GM19238 (cell line): Measurements from ENCODE around the gene PSMA7.
"Not testable (repeated sequence)": the region's sequence is repeated elsewhere in the genome, so short reads cannot be mapped to it uniquely, and the experiment has no call there.

Experiments used
- DNase-seq: peaks from one replicate; pipeline ENCODE4 v3.0.0; 2011; ENCODE audit warnings: low spot score; ENCODE audit not compliant: insufficient read length

Gene PSMA7

DNA sequence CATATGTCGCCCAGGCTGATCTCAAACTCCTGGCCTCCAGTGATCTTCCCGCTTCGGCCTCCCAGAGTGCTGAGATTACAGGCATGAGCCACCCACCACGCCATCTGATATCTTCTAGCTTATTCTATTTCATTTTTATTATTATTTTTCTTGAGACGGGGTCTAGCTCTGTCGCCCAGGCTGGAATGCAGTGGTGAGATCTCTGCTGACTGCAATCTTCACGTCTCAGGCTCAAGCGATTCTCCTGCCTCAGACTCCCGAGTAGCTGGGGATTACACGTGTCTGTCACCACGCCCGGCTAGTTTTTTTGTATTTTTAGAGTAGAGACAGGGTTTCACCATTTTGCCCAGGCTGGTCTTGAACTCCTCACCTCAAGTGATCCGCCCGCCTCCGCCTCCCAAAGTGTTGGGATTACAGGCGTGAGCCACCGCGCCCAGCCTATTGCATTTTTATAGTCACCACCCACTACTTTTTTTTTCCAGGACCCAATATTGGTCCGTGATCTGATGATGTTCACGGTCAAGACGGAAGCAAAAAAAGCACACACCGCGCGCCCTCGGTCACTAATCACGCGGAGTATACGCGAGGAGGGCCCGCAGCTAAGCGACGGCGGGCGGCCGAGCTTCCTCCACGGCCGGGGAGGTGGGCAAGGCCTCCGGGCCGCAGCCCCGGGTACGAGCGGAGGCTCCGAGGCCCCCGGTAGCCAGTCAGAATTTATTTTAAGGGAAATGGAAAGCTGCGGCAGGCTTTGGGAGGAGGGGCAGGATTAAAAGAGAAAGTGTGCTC, 22.0 kb downstream of the PSMA7 start:
- DNase-seq: no peak

DNA sequence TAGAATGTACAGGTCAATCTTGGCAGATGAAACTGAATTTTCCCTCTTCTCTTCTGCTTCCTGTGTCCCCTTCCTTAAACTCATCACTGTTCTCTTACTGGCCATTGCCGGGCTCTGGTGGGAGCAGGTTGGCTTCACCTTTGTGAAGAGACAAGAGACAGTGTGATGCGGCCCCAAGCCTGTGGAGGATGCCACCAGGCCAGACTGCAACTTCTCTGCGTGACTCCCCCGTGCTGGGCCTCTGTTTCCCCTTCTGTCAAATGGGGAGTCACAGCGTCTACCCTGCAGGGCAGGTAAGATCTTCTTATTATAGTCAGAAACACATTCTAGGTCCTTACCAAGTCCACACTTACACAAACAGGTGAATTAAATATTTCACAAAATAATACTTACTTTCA, 22.8 kb downstream of the PSMA7 start:
- DNase-seq: no peak

DNA sequence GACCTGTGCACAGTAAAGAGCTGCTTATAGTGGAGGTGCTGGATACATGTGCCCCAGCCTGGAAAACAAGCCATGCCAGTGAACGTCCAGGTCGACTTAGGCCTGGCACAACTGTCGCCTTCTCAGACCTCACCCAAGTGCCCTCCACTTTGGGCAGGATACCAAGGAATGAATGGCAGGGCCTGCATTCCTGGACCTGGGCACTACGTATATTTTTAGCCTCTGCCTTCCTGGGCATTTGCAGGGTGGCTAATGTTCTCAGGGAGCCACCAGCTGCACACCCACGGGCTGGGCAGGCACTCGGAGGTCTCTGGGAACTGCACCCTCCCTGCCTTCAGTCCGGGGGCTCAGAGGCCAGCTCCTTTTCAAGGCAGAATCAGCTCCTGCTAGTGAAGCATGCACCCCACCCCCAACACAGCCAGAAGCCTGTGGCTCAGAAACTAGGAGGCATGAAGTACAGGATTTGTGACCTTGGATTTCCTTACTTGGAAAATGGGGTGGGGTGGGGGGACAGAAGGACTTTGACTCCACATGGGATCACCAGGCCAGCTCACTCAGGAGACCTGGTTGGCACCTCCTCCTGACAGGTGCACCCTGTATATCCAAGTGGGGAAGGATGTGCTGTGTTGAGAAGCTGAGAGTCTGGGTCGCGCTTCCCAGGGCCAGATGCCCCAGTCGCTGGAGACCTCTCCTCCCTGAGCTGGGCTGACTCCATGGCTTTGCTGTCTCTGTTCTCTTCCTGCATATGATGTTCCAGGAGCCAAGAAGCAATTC, 23.4 kb downstream of the PSMA7 start:
- no peak for DNase-seq

DNA sequence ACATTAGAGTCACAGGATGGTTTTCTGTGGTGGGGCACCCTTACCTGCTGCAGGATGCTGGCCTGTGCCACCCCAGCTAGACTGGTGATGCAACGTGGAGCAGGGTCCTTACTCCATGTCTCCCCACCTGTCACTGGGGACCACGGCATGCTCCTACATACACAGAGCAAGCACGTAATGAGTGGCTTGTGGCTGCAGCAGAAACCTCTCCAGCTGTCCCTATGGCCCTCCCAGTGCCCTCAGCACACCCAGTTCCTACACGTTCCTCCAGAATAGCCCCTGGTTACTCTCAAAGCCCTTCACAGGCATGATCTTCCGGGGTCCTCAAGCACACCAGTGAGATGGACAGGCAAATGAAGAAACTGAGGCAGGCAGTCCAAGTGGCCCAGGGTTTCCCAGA, 24.1 kb downstream of the PSMA7 start:
- no peak for DNase-seq

DNA sequence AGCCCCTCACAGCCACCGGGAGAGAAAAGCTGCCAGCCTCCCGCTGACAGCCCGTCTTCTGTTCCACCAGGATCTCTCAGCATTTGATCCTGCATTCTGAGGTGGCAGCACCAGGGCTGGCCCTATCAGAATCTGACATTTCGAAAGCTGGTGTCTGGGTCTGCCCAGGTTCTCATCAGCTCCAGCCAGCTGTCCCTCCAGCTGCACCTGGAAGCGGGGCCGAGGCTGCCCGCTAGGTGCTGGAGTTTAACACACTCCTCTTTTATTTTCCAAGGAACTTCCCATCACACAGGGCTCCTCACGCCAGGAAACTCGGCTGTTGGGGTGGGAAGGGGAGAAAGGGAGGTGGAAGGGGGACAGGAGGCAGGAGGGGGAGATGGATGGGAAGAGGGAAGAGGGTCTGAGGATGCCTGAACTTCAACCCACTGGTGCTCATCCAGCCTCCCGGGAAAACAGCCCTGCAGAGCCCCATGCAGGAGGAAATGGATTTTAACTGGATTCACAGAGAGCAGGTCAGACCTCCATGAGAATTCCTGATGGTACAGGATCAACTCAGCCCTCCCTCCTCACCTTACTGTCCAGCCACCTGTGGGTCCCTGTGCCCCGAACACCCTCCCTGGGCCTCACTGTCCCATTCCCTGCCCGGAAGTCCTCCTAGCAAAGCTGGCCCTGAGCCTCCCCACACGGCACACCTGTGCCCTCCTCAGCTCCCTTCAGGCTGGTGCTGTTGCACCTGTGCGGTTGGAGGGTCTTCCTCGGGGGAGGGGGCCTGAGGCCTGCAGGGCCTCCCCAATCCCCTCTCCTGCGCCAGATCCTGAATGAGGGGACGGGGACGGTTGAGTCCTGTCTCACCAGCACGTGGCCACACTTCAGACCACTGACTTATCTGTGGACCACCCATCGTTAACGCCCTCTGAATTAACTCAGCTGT, 24.8 kb downstream of the PSMA7 start:
- no peak for DNase-seq

DNA sequence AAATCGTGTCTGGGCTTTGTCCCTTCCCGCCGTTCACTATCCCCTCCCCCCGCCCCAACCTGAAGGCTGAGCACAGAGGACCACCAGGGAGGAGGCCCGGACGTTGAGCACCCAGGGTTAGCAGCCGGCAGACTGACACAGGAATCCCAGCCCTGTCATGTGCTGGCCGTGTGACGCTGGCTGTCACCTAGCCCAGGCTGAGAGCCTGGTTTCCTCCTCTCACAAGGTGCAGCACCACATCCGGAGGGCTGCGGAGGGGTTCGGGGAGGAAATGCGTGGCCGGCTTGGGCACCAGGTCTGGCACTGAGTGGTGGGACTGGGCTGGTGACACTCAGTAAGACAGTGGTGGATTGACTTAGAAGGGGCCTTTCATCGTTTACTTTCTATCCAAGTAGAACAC, 25.5 kb downstream of the PSMA7 start:
- no peak for DNase-seq

DNA sequence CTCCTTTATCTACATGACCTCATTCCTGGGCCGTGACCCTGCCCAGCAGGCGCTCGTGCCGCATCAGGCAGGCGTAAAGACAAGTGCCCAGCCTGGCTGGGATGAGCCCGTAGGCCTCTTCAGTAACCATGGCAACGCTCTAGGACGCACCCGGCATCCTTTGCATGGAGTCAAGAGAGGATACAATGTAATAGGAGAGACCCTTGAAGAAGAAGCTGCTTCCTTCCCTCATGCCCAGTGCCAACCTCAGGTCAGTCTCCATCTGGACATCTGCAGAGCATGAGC, 25.9 kb downstream of the PSMA7 start:
- DNase-seq: no peak

DNA sequence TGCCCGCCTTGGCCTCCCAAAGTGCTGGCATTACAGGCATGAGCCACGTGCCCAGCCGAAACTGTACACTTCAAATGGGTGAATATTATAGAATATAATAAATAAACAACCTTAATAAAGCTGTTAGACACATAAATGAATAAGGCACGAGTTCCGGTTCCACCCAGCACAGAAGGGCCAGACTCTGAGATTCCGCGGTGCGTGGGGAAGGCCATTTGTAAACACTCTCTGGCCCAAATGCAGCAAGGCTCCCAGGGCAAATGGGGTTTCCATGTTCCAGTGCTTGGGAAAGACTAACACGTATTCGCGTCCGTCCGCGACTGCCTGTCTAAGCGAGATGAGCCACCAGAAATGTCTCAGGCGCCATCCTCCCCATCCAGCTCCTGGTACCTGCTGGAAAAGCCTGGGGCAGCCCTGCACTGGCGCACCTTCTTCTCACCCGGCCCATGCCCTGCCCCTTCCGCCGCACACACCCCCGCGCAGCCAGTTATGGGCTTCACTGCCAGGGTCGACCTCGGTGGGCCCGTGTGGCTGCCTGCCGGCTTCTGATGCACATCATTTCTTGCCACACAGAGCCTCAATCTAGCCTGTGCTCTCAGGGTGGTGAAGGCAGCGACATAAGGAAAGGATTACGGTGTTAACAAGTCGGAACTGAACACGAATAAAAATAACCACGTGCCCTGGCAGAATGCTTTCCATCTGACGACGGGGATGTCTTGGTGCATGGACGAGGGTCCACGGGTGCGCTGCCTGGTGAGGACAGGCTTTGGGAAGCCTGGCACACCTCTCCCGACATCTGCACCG, 26.4 kb downstream of the PSMA7 start:
- DNase-seq: no peak

DNA sequence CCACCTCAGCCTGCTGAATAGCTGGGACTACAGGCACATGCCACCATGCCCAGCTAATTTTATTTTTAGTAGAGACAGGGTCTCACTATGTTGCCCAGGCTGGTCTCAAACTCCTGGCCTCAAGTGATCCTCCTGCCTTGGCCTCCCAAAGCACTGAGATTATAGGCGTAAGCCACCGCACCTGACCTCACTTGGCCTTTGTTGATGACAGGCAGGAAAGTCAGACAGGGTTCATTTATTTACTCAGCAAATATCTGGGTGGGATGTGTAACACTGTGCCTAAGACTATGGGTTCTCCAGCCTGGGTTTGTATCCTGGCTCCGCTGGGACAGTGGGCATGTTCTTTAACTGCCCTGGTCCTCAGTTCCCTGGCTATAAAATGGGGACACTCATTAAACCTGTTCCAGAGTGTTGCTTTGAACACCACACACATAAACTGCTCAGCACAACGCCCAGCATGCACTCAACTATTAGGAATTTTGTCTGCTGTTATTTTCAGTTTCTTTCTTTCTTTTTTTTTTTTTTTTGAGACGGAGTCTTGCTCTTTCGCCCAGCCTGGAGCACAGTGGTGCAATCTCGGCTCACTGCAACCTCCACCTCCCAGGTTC, 27.3 kb downstream of the PSMA7 start:
- not testable (repeated sequence) for DNase-seq

DNA sequence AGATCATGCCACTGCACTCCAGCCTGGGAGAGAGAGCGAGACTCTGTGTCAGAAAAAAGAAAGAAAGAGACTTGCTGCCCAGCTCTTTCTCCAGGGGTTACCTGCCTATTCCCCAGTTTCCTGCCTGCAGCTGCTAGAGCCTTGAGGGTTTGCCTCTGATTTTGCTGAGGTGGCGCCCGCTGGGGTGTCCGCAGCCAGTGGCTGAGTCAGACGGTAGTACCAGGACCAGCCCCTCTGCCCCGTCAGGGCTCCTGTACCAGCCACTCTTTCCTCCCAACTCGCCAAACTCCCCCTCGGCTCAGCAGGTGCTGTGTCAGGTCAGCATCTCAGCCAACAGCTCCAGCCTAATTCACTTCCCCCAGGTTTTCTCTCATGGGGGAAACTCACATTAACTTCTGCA, 28.3 kb downstream of the PSMA7 start:
- DNase-seq: no peak

DNA sequence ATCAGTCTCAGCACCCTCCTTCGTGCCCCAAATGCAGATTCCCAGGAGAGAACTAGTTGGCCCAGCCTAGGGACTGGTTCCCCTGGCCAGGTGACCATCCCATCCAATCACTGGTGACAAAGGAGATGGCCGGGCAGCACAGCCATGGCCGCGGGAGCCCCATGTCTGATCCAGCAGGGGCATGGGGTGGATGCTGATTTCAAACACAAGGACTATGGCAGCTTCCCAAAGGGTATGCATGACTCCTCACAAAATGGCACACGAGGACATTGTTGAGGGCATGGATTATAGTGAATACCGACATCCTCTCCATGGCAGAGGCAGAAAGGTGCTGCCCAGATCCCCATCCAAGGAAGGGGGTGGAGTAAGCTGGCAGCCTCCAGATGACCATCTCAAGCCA, 30.8 kb downstream of the PSMA7 start:
- DNase-seq: no peak

DNA sequence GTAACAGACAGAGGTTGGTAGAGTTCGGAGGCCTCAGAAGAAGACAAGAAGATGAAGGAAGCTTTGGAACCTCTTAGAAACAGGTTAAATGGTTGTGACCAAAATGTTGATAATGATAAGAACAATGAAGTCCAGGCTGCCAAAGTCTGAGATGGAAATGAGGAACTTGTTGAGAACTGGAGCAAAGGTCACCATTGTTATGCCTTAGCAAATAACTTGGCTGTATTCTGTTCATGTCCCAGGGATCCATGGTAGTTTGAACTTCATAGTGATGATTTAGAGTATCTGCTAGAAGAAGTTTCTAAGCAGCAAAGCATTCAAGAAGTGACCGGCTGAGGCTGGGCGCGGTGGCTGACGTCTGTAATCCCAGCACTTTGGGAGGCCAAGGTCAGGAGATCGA, 32.0 kb downstream of the PSMA7 start:
- no peak for DNase-seq

DNA sequence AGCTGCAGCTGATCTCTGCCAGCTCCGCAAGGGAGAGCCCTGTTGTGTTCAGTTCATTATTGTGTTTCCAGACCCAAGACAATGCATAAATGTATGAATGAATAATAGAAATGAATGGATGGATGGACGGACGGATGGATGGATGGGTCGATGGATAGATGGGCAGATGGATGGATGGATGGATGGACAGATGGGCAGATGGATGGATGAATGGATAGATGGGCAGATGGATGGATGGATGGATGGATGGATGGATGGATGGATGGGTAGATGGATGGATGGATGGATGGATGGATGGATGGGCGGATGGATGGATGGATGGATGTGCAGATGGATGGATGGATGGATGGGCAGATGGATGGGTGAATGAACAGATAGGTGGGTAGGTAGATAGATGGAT, 37.6 kb downstream of the PSMA7 start:
- DNase-seq: no peak

DNA sequence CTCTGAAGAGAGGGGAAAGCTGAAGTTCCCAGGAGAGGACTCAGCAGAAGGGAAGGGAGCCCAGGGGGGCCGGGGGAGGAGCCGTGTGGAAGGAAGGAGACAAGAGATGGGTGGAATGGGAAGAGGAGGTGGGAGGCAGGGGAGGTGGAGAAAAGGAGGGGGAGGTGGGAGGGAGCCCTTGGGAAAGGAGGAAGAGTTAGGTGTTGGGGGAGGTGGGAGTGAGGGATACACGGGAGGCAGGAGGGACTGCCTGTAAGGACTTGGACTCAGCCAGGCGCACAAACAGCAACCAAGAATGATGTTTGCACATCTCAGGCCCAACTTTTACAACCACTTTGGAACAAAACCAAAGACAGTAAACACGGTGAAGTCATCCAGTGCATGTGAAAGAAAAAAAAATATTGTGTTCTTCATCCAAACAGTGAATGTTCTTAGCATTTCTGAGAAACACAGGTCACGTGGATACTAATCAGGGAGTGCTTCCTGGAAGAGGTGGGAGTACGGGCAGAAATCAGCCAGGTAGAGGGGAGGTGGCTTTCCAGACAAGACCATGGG, 38.3 kb downstream of the PSMA7 start:
- no peak for DNase-seq

DNA sequence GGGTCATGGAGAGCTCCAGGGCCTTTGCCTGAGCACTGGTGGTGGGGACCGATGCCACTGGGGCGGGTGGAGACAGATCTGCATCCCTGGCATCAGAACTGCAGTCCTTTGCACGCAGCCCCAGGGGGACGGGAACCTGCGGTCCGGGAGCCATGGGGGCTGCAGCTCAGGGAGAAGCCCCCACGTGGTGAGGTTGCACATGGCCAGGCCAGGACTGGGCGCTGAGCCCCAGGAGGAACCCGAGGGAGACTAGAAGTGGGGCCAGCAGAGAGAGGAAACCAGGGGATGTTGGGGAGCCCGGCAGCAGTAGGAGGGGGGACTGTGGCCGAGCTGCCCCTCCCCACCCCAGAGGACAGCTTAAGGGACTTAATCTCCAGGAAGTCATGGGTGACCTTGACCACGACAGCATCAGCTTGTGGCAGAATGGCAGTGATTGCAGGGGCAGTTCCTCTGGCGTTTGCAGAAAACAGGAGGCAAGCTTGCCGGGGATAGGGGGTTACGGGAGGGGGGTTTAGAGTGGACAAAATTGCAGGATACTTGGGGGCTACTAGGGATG, 38.9 kb downstream of the PSMA7 start:
- DNase-seq: no peak

DNA sequence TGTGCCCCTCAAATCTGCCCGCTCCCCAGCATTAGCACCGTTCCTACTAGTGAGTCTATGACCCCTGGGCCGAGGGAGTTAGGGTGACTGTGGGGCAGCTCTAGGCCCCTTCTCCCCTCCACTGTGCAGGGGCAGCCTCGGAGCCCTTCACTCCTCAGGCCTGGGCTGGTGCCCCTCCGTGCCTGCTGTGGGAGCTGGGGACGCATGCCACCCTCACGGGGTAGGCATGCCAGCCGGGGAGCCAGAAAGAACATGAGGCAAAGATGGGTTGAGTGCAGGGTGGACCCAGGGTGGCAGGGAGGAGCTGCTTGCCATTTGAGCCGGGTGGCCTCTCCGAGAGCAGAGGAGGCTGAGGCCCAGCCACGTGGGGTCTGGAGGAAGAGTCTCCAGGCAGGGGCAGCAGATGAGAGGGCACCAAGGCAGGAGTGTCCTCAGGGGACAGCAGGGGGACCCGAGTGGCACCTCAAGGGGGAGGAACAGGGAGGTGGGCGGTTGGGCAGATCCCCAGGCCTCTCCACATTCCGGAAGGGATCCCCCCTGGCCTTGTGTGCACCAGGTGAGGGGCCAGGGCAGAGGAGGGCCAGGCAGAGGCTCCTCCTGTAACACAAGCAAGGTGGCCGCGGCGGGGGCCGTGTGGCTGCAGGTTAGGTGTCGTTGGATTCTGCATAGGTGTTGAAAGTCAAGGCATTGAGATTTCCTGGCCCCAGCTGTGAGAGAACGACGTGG, 39.5 kb downstream of the PSMA7 start:
- no peak for DNase-seq

DNA sequence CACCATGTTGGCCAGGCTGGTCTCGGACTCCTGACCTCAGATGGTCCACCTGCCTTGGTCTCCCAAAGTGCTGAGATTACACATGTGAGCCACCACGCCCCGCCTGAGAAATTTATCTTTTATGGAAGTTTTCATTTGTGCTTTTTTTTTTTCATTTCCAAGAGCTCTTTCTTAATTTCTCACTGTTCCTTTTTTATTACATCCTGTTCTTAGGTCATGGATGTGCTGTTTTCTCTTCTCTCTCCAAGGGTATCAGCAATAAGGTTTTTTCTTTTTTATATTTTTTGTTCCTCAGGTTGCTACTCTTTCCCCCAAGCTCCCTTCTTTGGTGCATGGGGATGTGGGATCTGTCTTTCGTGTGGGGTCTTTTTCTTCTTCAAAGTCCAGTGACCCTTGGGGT, 42.1 kb downstream of the PSMA7 start:
- no peak for DNase-seq

DNA sequence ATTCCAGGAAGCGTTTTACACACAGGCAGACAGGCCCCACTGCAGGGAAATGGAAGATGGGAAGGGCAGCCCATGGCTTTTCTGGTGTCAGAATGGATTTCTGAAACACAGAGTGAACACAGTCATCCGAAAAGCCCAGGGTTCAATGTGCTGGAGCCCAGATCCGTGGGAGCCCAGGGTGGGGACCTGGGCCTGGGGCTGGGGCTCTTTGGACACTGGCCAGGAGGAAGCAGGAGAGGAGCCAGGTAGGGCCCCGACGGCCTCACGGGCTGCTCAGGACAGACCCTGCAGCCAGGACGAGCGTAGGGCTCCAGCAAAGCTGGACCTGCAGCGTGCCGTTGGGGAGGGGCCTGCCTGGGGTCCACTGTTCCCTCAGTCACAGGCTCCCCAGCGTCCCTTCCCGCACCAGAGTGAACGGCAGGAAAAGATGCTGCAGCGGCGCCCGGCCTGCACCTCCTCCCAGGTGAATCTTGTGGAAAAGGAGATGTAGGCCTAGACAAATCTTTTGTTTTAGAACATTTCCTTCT, 45.2 kb downstream of the PSMA7 start:
- DNase-seq: no peak
